Measurements from ENCODE around the gene IGF2.

The IGF2 gene

DNA sequence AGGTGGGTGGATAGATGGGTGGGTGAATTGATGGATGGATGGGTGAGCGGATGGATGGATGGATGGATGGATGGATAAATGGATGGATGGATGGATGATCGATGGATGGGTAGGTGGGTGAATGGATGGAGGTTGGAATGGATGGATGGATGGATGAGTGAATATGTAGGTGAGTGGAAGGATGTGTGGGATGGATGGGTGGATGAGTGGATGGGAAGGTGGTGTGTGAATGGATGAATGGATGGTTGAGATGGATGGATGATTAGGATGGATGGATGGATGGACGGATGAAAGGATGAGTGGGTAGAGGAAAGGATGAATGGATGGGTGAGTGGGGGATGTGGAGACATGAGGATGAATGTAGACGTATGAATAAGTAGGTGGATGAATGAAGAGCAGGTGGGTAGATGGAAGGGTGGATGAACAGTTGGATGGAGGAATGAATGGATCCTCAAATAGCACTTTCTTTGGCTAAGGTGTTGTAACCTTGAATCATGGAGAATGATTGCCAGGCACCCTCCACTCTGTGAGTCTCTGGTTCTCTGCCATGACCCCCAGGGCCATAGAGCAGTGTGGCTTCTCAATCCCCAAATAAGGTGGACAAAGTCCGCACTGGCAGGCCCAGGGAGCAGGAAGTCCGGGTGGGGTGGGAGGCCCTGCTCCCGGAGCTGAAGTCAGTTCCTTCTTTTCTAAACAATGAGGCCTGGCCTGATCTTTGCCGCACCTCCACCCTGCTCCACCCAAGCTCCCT lies 36.9 kb downstream of the IGF2 start:
- DNase-seq = no peak

- no peak for DNase-seq
Observed at GRCh38 chr11:2101171-2101675, 38.0 kb downstream of the IGF2 start.

- DNase-seq = no peak
Observed at GRCh38 chr11:2100361-2101170, 38.6 kb downstream of the IGF2 start.

DNA sequence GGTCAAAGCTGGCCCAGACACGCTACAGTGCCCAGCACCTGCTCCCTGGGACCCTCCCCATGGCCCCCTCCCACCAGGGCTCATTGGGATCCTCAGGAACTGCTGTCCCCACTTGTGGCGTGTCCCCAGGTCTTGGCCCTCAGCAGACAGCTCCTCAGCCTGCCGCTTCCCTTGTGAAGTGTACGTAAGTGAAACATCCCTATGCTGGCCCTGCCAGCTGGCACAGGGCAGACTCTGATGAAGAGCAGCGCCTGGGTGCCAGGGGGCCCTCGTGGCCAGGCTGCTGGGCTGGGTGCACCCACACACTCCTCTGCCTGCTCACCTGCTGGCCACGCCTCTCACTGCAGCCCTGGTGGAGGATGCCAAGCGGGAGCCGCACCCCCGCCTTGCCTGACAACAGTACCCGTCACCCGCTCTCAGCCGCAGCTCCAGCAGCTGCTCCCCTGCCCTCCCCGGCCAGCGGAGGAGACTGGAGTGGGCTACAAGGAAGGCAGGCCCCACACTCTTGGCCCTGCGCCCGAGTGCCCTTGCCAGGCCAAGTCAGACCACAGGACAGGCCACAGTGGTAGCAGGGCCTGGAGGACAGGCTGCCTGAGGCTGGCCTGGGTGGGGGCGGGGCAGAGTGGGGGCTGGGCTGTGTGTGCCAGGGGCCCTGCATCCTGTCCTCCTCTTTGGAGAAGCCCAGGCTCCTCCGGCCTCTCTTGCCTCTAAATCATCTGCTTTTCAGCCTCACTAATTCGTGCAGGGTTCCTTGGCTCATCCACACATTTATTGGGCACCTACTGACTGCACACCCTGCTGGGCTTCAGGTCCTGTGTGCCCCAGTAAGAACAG lies 39.5 kb downstream of the IGF2 start:
- DNase-seq = no peak

GRCh38 chr11:2098691-2099515 lies 40.3 kb downstream of the IGF2 start:
- no peak for DNase-seq

- DNase-seq = no peak
Observed at GRCh38 chr11:2097998-2098690, 41.0 kb downstream of the IGF2 start.

DNA sequence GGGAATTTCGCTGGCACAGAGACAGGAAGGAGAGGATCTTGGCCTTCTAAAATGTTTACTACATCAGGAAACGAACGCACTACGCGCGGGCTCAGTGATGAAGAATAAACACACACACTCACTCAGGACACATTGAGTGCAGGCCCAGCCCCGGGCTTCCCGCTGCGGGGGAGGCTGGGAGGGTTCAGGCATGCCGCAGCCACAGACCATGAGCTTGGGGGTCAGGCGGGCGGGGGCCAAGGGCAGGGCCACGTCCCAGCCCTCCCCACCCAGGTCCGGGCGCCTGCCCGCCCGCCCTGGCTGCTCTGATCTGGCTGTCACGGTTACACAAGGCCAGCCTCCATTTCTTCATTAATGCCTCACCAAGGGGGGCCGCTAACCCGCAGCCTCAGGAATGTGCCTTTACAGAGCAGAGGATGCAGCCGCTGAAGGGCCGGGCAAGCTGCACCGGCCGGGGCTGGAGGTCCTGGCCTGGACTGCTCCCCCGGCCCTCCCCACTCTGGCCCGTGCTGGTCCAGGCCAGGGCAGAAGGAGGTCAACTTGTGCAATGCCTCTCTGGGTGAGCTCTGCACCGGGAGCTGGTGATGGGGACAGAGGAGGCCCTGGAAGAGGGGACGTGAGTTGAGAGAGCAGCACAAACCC lies 41.7 kb downstream of the IGF2 start:
- DNase-seq = no peak

DNA sequence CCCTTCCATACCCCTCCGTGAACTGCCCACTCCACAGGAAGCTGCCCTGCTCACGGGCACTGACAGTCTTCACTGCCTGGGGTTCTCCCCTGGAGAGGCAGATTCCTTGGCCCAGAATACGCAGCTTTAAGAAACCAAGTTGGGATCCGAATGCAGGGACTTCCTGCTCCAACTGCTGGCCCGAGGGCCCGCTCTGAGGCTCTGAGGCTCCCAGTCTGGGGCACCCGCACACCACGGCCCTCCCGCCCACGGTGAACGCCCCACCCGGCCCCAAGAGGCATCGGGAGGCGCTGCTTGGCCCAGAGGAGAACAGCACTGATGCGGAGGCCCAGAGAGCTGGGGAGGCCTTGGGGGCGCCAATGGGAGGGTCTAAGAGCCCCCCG lies 42.3 kb downstream of the IGF2 start:
- DNase-seq = no peak

DNA sequence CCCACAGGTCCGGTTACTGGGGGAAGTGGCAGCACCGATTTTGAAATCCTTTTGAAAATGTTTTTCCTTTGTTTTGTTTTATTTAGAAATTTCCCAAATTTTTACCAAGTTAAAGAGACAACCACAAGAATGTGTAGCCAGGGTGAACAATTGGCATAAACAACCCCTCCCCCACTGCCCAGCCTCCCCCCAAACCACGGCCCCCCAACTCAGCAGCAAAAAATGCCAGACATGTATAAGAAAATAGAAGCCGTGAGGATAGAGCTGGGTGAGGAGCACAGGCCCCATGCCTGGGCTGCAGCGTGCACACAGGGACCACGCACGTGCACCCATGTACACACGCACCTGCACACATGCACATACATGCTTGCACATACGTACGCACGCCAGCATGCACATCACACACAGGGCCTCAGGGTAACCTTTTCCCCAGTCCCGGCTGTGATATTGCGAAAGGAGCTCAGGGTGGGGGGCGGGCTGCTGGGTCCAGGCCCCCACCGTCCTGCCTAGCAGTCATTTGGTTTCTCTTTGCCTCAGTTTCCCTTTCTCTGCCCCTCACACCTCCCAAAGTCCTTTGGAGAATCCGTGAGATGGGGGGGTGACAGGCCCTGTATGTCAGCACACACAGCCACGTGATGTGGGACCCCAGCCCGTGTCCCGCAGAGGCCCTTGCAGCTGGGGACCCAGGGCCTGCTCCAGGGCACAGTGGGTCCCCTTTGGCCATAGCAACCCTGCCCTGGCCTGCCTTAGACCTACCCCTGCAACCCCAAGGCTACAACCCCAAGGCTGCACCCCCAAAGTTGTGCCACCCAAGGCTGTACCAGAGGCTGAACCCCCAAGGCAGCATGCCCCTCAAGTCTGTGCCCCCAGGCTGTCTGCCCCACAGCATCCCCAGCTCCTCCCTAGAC lies 42.9 kb downstream of the IGF2 start:
- DNase-seq = no peak

DNA sequence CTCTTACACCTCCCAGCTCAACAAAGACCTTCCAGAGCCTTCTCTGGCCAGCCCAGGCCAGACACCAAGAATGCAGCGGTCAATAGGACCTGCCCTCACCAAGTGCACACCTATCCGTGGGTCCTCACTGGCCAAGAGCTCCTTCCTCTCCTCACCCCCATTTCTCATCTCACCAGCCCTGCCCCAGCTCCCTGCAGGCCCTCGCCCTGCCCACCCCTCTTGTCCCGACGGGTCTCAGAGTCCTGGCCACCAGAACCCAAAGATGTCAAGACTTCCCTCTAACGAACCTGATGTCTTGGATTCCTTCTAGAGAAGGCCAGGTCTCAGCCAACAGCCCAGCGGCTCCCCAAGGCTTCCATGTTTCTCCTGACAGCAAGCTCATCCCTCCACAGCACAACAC lies 43.6 kb downstream of the IGF2 start:
- no peak for DNase-seq

GRCh38 chr11:2095198-2095520 lies 44.0 kb downstream of the IGF2 start:
- DNase-seq = no peak

GRCh38 chr11:2094354-2095197 lies 44.6 kb downstream of the IGF2 start:
- no peak for DNase-seq

DNA sequence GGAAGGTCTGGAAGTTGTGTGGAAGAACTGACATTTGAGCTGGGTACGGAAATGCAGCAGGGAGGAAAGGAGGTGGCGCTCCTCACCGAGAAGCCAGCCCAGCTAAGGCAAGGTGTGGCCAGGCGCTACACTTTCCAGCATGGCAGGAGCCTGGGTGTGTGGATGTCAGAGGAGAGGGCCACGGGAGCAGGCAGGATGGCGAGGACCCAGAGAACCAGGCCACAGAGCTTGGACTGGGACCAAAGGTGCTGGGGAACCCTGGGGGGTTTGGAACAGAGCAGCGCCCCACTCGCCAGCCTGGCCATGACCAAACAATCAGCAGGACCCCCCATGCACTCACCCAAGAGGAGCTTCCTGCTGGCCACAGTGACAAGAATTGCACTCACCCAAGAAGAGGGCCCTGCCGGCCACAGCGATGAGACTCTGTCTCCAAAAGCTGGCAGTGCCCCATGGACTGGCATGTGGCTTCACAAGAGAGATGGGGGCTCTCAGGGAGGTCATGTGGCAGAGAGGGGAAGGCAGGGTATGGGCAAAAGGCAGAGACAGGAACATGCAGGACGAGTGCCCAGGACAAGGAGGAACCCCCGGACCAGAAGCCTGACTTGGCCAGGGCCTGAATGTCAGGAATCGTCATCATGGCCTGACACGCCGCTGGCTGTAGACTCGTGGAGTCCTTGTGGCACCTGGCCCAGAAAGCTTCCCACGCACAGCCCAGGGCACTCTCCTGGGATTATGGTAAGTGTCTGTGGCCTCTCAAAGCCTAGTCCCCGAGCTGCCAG lies 45.4 kb downstream of the IGF2 start:
- DNase-seq = no peak

GRCh38 chr11:2092956-2093412 lies 46.2 kb downstream of the IGF2 start:
- peak; percentile 31 for DNase-seq

- no peak for DNase-seq
Observed at GRCh38 chr11:2092464-2092910, 46.7 kb downstream of the IGF2 start.

- no peak for DNase-seq
Observed at GRCh38 chr11:2091786-2092463, 47.3 kb downstream of the IGF2 start.

- no peak for DNase-seq
Observed at GRCh38 chr11:2091112-2091746, 48.0 kb downstream of the IGF2 start.
